IMR-90 (cell line): ENCODE results near the gene IFIT5. TPM values are rescaled to one million over a fixed set of nuclear protein-coding genes. Genes with fewer than 3 reads are reported as not detected.

ENCODE experiments used
- ATAC-seq: fragments of 200-7000 bp; cut with Tn5 transposase; 2 replicates; pipeline ENCODE4 v1.9.1; 2020; ENCODE audit warnings: low read depth, mild to moderate bottlenecking, moderate library complexity
- BruUV-seq: library from RNA; stranded (reverse); fragments of 400-500 nt; replicated peaks from 2 replicates; lab custom pipeline; 2021; lab: Mats Ljungman, UMichigan
- CTCF ChIA-PET: fragments of 300-600 bp; formaldehyde crosslinking; extraction: SDS; loops from one replicate; lab custom pipeline; 2021; ENCODE audit warnings: antibody characterized with exemption; lab: Yijun Ruan, JAX
- POLR2A ChIA-PET: fragments of 300-600 bp; sonication (Branson Sonifier 250); formaldehyde crosslinking; loops from one replicate; lab custom pipeline; 2022; ENCODE audit warnings: antibody characterized with exemption; ENCODE audit not compliant: unreplicated experiment; lab: Charles Lee
- DNase-seq: peaks from one replicate; pipeline ENCODE4 v3.0.0; 2013
- H2AFZ ChIP-seq: replicated peaks from 2 replicates; pipeline ENCODE3; 2013; ENCODE audit warnings: low read length, mild to moderate bottlenecking; ENCODE audit not compliant: poor library complexity
- H2AK5ac ChIP-seq: 2 replicates; pipeline ENCODE4 v1.6.1; 2013; ENCODE audit warnings: low read depth, low read length, inconsistent platforms
- H2AK9ac ChIP-seq: replicated peaks from 2 replicates; pipeline ENCODE3; 2013; ENCODE audit warnings: mild to moderate bottlenecking, low read depth, low read length, moderate library complexity; ENCODE audit not compliant: poor library complexity
- H2BK120ac ChIP-seq: 2 replicates; pipeline ENCODE4 v1.6.1; 2013; ENCODE audit warnings: low read depth, low read length, inconsistent platforms
- H2BK15ac ChIP-seq: 3 replicates; pipeline ENCODE4 v1.6.1; 2013; ENCODE audit warnings: low read depth, low read length, inconsistent platforms
- H2BK20ac ChIP-seq: 2 replicates; pipeline ENCODE4 v1.6.1; 2013; ENCODE audit warnings: low read depth, mild to moderate bottlenecking, inconsistent platforms, low read length, moderate library complexity
- H2BK5ac ChIP-seq: 2 replicates; pipeline ENCODE4 v1.6.1; 2013; ENCODE audit warnings: mild to moderate bottlenecking, low read depth, low read length, inconsistent platforms; ENCODE audit not compliant: poor library complexity, severe bottlenecking
- H3K14ac ChIP-seq: replicated peaks from 2 replicates; pipeline ENCODE4 v1.6.1; 2013; ENCODE audit warnings: low read depth, low read length, inconsistent platforms
- H3K18ac ChIP-seq: 2 replicates; pipeline ENCODE4 v1.6.1; 2013; ENCODE audit warnings: low read depth, low read length, control low read depth
- H3K23ac ChIP-seq: 2 replicates; pipeline ENCODE4 v1.6.1; 2013; ENCODE audit warnings: low read depth, low read length, inconsistent platforms
- H3K27ac ChIP-seq: 2 replicates; pipeline ENCODE4 v1.5.1; 2013; ENCODE audit warnings: mild to moderate bottlenecking, control low read depth, low read length; ENCODE audit not compliant: insufficient read depth
- H3K27me3 ChIP-seq: 2 replicates; pipeline ENCODE4 v1.6.1; 2013; ENCODE audit warnings: low read length; ENCODE audit not compliant: control insufficient read depth, insufficient read depth
- H3K36me3 ChIP-seq: 2 replicates; pipeline ENCODE4 v1.6.1; 2013; ENCODE audit warnings: low read length, mixed read lengths; ENCODE audit not compliant: control insufficient read depth, insufficient read depth
- H3K4ac ChIP-seq: 2 replicates; pipeline ENCODE4 v1.6.1; 2013; ENCODE audit warnings: low read depth, low read length, inconsistent platforms
- H3K4me1 ChIP-seq: 2 replicates; pipeline ENCODE4 v1.6.1; 2013; ENCODE audit warnings: low read length, mixed read lengths; ENCODE audit not compliant: control insufficient read depth, insufficient read depth
- H3K4me2 ChIP-seq: 2 replicates; pipeline ENCODE4 v1.6.1; 2013; ENCODE audit warnings: low read depth, mild to moderate bottlenecking, control low read depth, low read length, moderate library complexity
- H3K4me3 ChIP-seq: 2 replicates; pipeline ENCODE4 v1.5.1; 2013; ENCODE audit warnings: low read depth, mild to moderate bottlenecking, control low read depth, low read length, moderate library complexity; ENCODE audit not compliant: insufficient read depth
- H3K56ac ChIP-seq: 2 replicates; pipeline ENCODE4 v1.6.1; 2013; ENCODE audit warnings: low read length, inconsistent platforms; ENCODE audit not compliant: insufficient read depth; ENCODE audit errors: extremely low read depth
- H3K79me1 ChIP-seq, 2 experiments: 2 replicates each; pipeline ENCODE4 v1.6.1; 2013; ENCODE audit warnings: low read length in 2 of 2, inconsistent platforms in 1 of 2, low read depth in 1 of 2
- H3K9ac ChIP-seq: 2 replicates; pipeline ENCODE4 v1.6.1; 2013; ENCODE audit warnings: low read depth, low read length, control low read depth
- H3K9me1 ChIP-seq: 2 replicates; pipeline ENCODE4 v1.6.1; 2013; ENCODE audit warnings: low read length, inconsistent platforms; ENCODE audit not compliant: insufficient read depth
- H3K9me3 ChIP-seq: 2 replicates; pipeline ENCODE4 v1.6.1; 2013; ENCODE audit warnings: low read length; ENCODE audit not compliant: control insufficient read depth, insufficient read depth
- H4K20me1 ChIP-seq: 2 replicates; pipeline ENCODE4 v1.6.1; 2013; ENCODE audit warnings: low read length, inconsistent platforms; ENCODE audit not compliant: insufficient read depth
- H4K5ac ChIP-seq: 2 replicates; pipeline ENCODE4 v1.6.1; 2013; ENCODE audit warnings: mild to moderate bottlenecking, low read depth, low read length, control low read depth
- H4K8ac ChIP-seq, 2 experiments: 2 replicates each; pipeline ENCODE4 v1.6.1; 2013; ENCODE audit warnings: low read depth in 2 of 2, low read length in 2 of 2, control low read depth in 1 of 2, inconsistent platforms in 1 of 2
- H4K91ac ChIP-seq: 2 replicates; pipeline ENCODE4 v1.6.1; 2013; ENCODE audit warnings: low read depth, low read length, inconsistent platforms; ENCODE audit not compliant: insufficient read depth
- BHLHE40 ChIP-seq: fragments of 150-350 bp; IDR thresholded peaks from 2 replicates; pipeline ENCODE4 v1.6.1; 2016; ENCODE audit warnings: mild to moderate bottlenecking, low read depth, low read length
- CEBPB ChIP-seq: IDR thresholded peaks from 2 replicates; pipeline ENCODE4 v1.6.1; 2012; ENCODE audit warnings: low read depth, low read length, improper control_type of control experiment
- CHD1 ChIP-seq: IDR thresholded peaks from 2 replicates; pipeline ENCODE4 v1.6.1; 2012; ENCODE audit warnings: low read depth, low read length, improper control_type of control experiment
- FOS ChIP-seq: fragments of 150-350 bp; IDR thresholded peaks from 2 replicates; pipeline ENCODE4 v1.6.1; 2016; ENCODE audit warnings: low read depth, low read length
- MAZ ChIP-seq: IDR thresholded peaks from 2 replicates; pipeline ENCODE4 v1.6.1; 2012; ENCODE audit warnings: low read depth, mild to moderate bottlenecking, low read length, improper control_type of control experiment, moderate library complexity, borderline replicate concordance
- NFE2L2 ChIP-seq: fragments of 150-350 bp; IDR thresholded peaks from 2 replicates; pipeline ENCODE4 v1.6.1; 2016; ENCODE audit warnings: low read depth, mild to moderate bottlenecking, low read length
- POLR2A ChIP-seq: IDR thresholded peaks from 2 replicates; pipeline ENCODE4 v1.6.1; 2012; ENCODE audit warnings: mild to moderate bottlenecking, low read depth, low read length
- RAD21 ChIP-seq: IDR thresholded peaks from 2 replicates; pipeline ENCODE4 v1.6.1; 2012; ENCODE audit warnings: low read length, improper control_type of control experiment
- SMC3 ChIP-seq: fragments of 150-350 bp; IDR thresholded peaks from 2 replicates; pipeline ENCODE4 v1.6.1; 2016; ENCODE audit warnings: low read depth, mild to moderate bottlenecking, antibody characterized with exemption, low read length, moderate library complexity
- dilution Hi-C: fragments of 300-500 bp; cut with HindIII; formaldehyde crosslinking; loops from one replicate; pipeline ENCODE4 v1.14.3; 2018; ENCODE audit warnings: low sequenced_read_pairs; ENCODE audit not compliant: unreplicated experiment
- in situ Hi-C: fragments of 300-500 bp; cut with MboI; formaldehyde crosslinking; loops from 3 replicates; pipeline ENCODE4 v1.14.3; 2019; ENCODE audit warnings: low sequenced_read_pairs, inconsistent platforms, mixed read lengths
- intact Hi-C: fragments of 100-400 bp; cut with micrococcal nuclease; formaldehyde crosslinking; loops from 2 replicates; pipeline ENCODE4 v1.10.0; 2022
- polyA plus RNA-seq, 3 experiments: library from polyadenylated mRNA; depleted of rRNA; stranded (reverse); fragments of >200 nt; gene quantifications; 2 replicates each; pipeline ENCODE4 v1.2.3, GENCODE V29; 2012; ENCODE audit warnings: low replicate concordance in 1 of 3
- total RNA-seq: library from RNA; depleted of rRNA; stranded (reverse); fragments of >200 nt; gene quantifications from 2 replicates; pipeline ENCODE4 v1.2.3, GENCODE V29; 2012
- TF ChIP-seq, protein P1 (sequence below): conservative IDR thresholded peaks from 2 replicates; pipeline ENCODE4 v1.5.1; 2012; ENCODE audit warnings: mild to moderate bottlenecking, low read depth, low read length, improper control_type of control experiment
- TF ChIP-seq, protein P2 (sequence below): fragments of 150-350 bp; IDR thresholded peaks from 2 replicates; pipeline ENCODE4 v1.6.1; 2016; ENCODE audit warnings: low read depth, mild to moderate bottlenecking, low read length, moderate library complexity, borderline replicate concordance
- TF ChIP-seq, protein P3 (sequence below): fragments of 150-350 bp; IDR thresholded peaks from 2 replicates; pipeline ENCODE4 v1.6.1; 2017; ENCODE audit warnings: mild to moderate bottlenecking, antibody characterized with exemption, low read length, low read depth

The IFIT5 gene
- total and polyA plus RNA-seq, 2 of the 4 experiments (the other 2 are of a cell fraction): 5.2 to 18.1 TPM

DNA sequence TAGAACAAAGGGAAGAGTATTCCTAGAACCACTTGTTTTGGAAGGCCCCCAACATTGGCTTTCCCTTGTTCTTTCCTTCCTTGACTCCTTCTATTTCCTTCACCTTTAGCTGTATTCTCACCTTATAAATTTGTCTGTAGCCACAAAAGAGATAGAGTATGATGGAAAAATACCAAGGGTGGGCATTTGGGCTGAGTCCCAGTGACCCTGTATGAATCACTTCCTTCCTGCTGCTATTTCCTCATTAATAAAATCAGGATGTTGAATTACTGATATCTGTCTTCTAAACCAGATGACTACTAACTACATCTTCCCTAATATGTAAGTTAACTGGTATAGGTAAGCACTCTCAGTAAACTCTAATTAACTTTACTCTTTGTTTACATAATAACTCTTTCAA is 55.1 kb downstream of the IFIT5 start:
- BruUV-seq: no TSS peak
- H3K9me3 ChIP-seq: no peaks in the 10 kb centered on the region
- no peak overlapping the region for H4K91ac ChIP-seq
- H2BK15ac ChIP-seq: no peak overlapping the region
- no peaks in the 10 kb centered on the region for H3K36me3 ChIP-seq
- H3K4me2 ChIP-seq: no peak overlapping the region
- intact Hi-C loops: no loop called here
- no peak overlapping the region for H3K4ac ChIP-seq
- no peak overlapping the region for H3K56ac ChIP-seq
- H3K79me1 ChIP-seq: no peaks in the 10 kb centered on the region
- H4K8ac ChIP-seq: no peak overlapping the region
- no peak overlapping the region; the same call in 1 of the 2 replicates for H3K18ac ChIP-seq
- H4K5ac ChIP-seq: no peak overlapping the region
- ChIA-PET CTCF (no interaction called here), POLR2A (no interaction called here)
- in situ Hi-C loops: no loop called here
- dilution Hi-C loops: no loop called here
- H2BK5ac ChIP-seq: no peak overlapping the region
- no peak for DNase-seq
- H3K23ac ChIP-seq: no peak overlapping the region
- H2AK9ac ChIP-seq: no peak overlapping the region
- H3K4me1 ChIP-seq: peaks cover 5% of the 10 kb centered on the region
- peaks cover 7% of the 10 kb centered on the region for H3K9me1 ChIP-seq
- no peak overlapping the region for H3K4me3 ChIP-seq
- no peak for ATAC-seq
- no peaks in the 10 kb centered on the region for H3K27me3 ChIP-seq
- TF ChIP-seq BHLHE40 (no peak), MAZ (no peak), SMC3 (no peak), CEBPB (no peak), CHD1 (no peak), POLR2A (no peak), RAD21 (no peak), NFE2L2 (no peak), FOS (no peak)
- TF ChIP-seq, protein P1, sequence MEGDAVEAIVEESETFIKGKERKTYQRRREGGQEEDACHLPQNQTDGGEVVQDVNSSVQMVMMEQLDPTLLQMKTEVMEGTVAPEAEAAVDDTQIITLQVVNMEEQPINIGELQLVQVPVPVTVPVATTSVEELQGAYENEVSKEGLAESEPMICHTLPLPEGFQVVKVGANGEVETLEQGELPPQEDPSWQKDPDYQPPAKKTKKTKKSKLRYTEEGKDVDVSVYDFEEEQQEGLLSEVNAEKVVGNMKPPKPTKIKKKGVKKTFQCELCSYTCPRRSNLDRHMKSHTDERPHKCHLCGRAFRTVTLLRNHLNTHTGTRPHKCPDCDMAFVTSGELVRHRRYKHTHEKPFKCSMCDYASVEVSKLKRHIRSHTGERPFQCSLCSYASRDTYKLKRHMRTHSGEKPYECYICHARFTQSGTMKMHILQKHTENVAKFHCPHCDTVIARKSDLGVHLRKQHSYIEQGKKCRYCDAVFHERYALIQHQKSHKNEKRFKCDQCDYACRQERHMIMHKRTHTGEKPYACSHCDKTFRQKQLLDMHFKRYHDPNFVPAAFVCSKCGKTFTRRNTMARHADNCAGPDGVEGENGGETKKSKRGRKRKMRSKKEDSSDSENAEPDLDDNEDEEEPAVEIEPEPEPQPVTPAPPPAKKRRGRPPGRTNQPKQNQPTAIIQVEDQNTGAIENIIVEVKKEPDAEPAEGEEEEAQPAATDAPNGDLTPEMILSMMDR: no peak
- TF ChIP-seq, protein P2, sequence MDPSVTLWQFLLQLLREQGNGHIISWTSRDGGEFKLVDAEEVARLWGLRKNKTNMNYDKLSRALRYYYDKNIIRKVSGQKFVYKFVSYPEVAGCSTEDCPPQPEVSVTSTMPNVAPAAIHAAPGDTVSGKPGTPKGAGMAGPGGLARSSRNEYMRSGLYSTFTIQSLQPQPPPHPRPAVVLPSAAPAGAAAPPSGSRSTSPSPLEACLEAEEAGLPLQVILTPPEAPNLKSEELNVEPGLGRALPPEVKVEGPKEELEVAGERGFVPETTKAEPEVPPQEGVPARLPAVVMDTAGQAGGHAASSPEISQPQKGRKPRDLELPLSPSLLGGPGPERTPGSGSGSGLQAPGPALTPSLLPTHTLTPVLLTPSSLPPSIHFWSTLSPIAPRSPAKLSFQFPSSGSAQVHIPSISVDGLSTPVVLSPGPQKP: no peak
- TF ChIP-seq, protein P3, sequence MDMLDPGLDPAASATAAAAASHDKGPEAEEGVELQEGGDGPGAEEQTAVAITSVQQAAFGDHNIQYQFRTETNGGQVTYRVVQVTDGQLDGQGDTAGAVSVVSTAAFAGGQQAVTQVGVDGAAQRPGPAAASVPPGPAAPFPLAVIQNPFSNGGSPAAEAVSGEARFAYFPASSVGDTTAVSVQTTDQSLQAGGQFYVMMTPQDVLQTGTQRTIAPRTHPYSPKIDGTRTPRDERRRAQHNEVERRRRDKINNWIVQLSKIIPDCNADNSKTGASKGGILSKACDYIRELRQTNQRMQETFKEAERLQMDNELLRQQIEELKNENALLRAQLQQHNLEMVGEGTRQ: no peak
- no peak overlapping the region for H2BK20ac ChIP-seq
- H4K20me1 ChIP-seq: no peaks in the 10 kb centered on the region
- H2BK120ac ChIP-seq: no peak overlapping the region
- H3K27ac ChIP-seq: no peak overlapping the region
- H2AFZ ChIP-seq: no peak overlapping the region
- no peak overlapping the region for H2AK5ac ChIP-seq
- no peak overlapping the region for H3K9ac ChIP-seq
- H3K14ac ChIP-seq: no peak overlapping the region; the same call in 1 of the 2 replicates
